ENCODE measurements around the gene KLK1.

The KLK1 gene

GRCh38 chr19:50823389-50824042, at the start of gene KLK1:
Gene KLK1 (minus strand): TSS chr19:50823787. CDS start chr19:50823748, 39 bp downstream.
- FAIRE-seq, result no peak

- FAIRE-seq, result no peak
These were observed 49.5 kb upstream of the KLK1 start, which contains the start of gene KLK2 for GRCh38 chr19:50873056-50873455. Gene KLK2 (plus strand): TSS chr19:50873439. CDS start chr19:50873474, 35 bp downstream.

GRCh38 chr19:50870417-50871089, 47.0 kb upstream of the KLK1 start:
- no peak for FAIRE-seq

- FAIRE-seq, result no peak
These were observed 45.9 kb upstream of the KLK1 start for GRCh38 chr19:50869479-50869878.

GRCh38 chr19:50861496-50862286, 38.1 kb upstream of the KLK1 start:
- no peak for FAIRE-seq

GRCh38 chr19:50861010-50861409, 37.4 kb upstream of the KLK1 start:
- FAIRE-seq, result no peak

GRCh38 chr19:50859849-50860248, 36.3 kb upstream of the KLK1 start:
- FAIRE-seq, result no peak

GRCh38 chr19:50858886-50859285, 35.3 kb upstream of the KLK1 start:
- FAIRE-seq, result no peak

GRCh38 chr19:50857366-50857765, 33.8 kb upstream of the KLK1 start:
- FAIRE-seq, result no peak

GRCh38 chr19:50854636-50855410, 31.2 kb upstream of the KLK1 start, which contains the start of gene KLK3:
Gene KLK3 (plus strand): TSS chr19:50854915. CDS start chr19:50854956, 41 bp downstream.
- no peak for FAIRE-seq

GRCh38 chr19:50851620-50852019, 28.0 kb upstream of the KLK1 start:
- no peak for FAIRE-seq

- no peak for FAIRE-seq
These were observed 27.2 kb upstream of the KLK1 start for GRCh38 chr19:50850738-50851137.

GRCh38 chr19:50844296-50844935, 20.8 kb upstream of the KLK1 start:
- FAIRE-seq, result no peak

- no peak for FAIRE-seq
These were observed 20.2 kb upstream of the KLK1 start for GRCh38 chr19:50843701-50844221.

GRCh38 chr19:50843205-50843604, 19.6 kb upstream of the KLK1 start:
- FAIRE-seq, result no peak

- no peak for FAIRE-seq
These were observed 18.5 kb upstream of the KLK1 start for GRCh38 chr19:50842130-50842529.

- no peak for FAIRE-seq
These were observed 16.4 kb upstream of the KLK1 start for GRCh38 chr19:50839712-50840655.

GRCh38 chr19:50838239-50838638, 14.7 kb upstream of the KLK1 start:
- no peak for FAIRE-seq

- FAIRE-seq, result no peak
These were observed 13.7 kb upstream of the KLK1 start for GRCh38 chr19:50837300-50837699.

GRCh38 chr19:50836543-50837195, 13.1 kb upstream of the KLK1 start:
- no peak for FAIRE-seq
